HL-60 (cell line): ENCODE results near the gene ABAT.

Source experiments
- DNase-seq, 2 experiments: peaks; one replicate each; pipeline ENCODE4 v3.0.0-alpha.2; 2010 to 2020; ENCODE audit warnings: low read depth in 1 of 2, low spot score in 1 of 2
- H3K27ac ChIP-seq: fragments of 250-450 bp; sonication (Bioruptor Pico); replicated peaks from 2 replicates; pipeline ENCODE4 v1.5.1; 2020; ENCODE audit warnings: mild to moderate bottlenecking, moderate library complexity
- H3K27me3 ChIP-seq: fragments of 250-450 bp; sonication (Bioruptor Pico); 2 replicates; pipeline ENCODE4 v1.5.1; 2021; ENCODE audit warnings: mild to moderate bottlenecking, moderate library complexity; ENCODE audit not compliant: insufficient read depth, poor library complexity, severe bottlenecking
- H3K4me3 ChIP-seq: replicated peaks from 2 replicates; pipeline ENCODE4 v1.5.1; 2011; ENCODE audit warnings: mild to moderate bottlenecking, control low read depth, low read length; ENCODE audit not compliant: insufficient read depth
- GABPA ChIP-seq: IDR thresholded peaks from 2 replicates; pipeline ENCODE4 v1.6.1; 2012; ENCODE audit warnings: low read depth
- POLR2AphosphoS5 ChIP-seq: IDR thresholded peaks from 2 replicates; pipeline ENCODE4 v1.6.1; 2012; ENCODE audit warnings: low read depth
- SPI1 ChIP-seq: IDR thresholded peaks from 2 replicates; pipeline ENCODE4 v1.6.1; 2012; ENCODE audit warnings: low read depth, mild to moderate bottlenecking, borderline replicate concordance
- TF ChIP-seq, protein P1 (sequence below): IDR thresholded peaks from one replicate; pipeline ENCODE4 v1.5.1; 2011; ENCODE audit warnings: low read length, control low read depth, inconsistent platforms; ENCODE audit not compliant: insufficient read depth
- TF ChIP-seq, protein P2 (sequence below): IDR thresholded peaks from 2 replicates; pipeline ENCODE4 v1.6.1; 2012; ENCODE audit warnings: low read depth; ENCODE audit not compliant: insufficient replicate concordance

Gene ABAT

DNA sequence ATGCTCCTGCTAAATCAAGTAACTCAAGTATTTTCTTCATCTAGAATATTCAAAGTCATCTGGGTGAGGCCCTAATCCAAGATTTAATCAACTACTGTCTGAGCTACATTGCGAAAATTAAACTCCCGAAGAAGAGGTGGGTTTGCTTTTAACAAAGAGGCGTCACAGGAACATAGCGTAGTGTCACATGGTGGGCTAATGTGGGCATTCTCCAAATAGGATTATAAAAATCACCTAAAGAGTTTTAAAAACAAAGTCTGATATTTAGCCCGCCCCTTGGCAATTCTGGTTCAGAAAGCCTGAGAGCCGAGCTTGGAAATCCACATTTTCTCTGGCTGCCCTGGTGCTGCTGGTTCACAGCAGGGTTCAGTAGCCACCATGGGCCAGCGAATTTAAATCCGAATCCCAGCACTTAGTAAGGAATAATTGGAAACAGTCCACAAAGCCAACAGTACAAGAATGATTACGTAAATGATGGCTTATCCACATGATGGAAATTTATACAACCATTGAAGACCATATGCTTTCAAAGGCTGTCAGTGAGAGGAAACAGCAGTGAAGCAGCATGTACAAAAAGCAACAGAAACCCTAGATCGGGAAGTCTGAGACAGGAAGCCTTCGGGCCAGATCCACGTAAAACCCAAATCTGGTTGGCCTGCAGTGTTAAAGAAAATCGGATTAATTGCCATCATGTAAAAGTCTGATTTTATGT, 132.0 kb downstream of the ABAT start:
- no peak for DNase-seq
- H3K4me3 ChIP-seq: no peak overlapping the region
- H3K27ac ChIP-seq: no peak overlapping the region
- TF ChIP-seq POLR2AphosphoS5: no peak
- TF ChIP-seq, protein P1, sequence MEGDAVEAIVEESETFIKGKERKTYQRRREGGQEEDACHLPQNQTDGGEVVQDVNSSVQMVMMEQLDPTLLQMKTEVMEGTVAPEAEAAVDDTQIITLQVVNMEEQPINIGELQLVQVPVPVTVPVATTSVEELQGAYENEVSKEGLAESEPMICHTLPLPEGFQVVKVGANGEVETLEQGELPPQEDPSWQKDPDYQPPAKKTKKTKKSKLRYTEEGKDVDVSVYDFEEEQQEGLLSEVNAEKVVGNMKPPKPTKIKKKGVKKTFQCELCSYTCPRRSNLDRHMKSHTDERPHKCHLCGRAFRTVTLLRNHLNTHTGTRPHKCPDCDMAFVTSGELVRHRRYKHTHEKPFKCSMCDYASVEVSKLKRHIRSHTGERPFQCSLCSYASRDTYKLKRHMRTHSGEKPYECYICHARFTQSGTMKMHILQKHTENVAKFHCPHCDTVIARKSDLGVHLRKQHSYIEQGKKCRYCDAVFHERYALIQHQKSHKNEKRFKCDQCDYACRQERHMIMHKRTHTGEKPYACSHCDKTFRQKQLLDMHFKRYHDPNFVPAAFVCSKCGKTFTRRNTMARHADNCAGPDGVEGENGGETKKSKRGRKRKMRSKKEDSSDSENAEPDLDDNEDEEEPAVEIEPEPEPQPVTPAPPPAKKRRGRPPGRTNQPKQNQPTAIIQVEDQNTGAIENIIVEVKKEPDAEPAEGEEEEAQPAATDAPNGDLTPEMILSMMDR: no peak
- no peaks in the 10 kb centered on the region for H3K27me3 ChIP-seq

DNA sequence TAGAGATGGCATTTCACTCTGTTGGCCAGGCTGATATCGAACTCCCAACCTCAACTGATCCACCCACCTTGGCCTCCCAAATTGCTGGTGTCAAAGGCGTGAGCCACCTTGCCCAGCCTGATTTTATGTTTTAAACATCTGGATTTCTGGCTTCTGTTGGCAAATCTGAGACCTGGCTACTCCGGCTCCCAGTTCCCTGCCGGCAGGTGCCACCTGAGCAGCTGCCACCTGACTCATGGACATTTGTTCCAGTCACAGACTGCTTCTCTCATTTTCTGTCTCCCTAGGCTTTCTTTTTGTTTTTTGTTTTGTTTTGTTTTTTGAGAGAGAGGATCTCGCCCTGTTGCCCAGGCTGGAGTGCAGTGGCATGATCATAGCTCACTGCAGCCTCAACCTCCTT, 132.8 kb downstream of the ABAT start:
- no peak for DNase-seq
- Histone ChIP-seq H3K27me3 (no peaks in the 10 kb centered on the region), H3K27ac (no peak overlapping the region), H3K4me3 (no peak overlapping the region)
- TF ChIP-seq, protein P1: no peak
- TF ChIP-seq, protein P2, sequence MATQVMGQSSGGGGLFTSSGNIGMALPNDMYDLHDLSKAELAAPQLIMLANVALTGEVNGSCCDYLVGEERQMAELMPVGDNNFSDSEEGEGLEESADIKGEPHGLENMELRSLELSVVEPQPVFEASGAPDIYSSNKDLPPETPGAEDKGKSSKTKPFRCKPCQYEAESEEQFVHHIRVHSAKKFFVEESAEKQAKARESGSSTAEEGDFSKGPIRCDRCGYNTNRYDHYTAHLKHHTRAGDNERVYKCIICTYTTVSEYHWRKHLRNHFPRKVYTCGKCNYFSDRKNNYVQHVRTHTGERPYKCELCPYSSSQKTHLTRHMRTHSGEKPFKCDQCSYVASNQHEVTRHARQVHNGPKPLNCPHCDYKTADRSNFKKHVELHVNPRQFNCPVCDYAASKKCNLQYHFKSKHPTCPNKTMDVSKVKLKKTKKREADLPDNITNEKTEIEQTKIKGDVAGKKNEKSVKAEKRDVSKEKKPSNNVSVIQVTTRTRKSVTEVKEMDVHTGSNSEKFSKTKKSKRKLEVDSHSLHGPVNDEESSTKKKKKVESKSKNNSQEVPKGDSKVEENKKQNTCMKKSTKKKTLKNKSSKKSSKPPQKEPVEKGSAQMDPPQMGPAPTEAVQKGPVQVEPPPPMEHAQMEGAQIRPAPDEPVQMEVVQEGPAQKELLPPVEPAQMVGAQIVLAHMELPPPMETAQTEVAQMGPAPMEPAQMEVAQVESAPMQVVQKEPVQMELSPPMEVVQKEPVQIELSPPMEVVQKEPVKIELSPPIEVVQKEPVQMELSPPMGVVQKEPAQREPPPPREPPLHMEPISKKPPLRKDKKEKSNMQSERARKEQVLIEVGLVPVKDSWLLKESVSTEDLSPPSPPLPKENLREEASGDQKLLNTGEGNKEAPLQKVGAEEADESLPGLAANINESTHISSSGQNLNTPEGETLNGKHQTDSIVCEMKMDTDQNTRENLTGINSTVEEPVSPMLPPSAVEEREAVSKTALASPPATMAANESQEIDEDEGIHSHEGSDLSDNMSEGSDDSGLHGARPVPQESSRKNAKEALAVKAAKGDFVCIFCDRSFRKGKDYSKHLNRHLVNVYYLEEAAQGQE: no peak
- TF ChIP-seq SPI1 (no peak), POLR2AphosphoS5 (no peak), GABPA (no peak)

DNA sequence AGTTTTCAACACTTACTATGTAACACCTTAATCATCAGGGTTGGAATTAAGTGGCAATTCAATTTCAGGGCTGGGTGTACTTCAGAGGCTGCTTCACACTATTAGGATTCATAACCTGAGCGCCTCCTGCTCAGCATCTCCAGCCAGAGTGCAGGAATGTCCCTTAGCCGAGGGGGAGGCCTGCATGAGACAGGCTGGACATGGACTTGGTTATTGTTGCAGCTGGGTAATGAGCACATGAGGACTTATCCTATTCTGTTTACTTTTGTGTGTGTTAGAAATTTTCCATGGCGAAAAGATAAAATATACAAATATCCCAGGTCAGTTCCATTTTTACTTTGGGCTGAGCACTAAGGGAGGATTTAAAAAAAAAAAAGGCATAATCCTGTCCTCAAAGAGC, 133.6 kb downstream of the ABAT start:
- no peaks in the 10 kb centered on the region for H3K27me3 ChIP-seq
- DNase-seq: no peak
- no peak overlapping the region for H3K27ac ChIP-seq
- TF ChIP-seq GABPA: no peak
- no peak for TF ChIP-seq SPI1
- TF ChIP-seq, protein P1: no peak
- TF ChIP-seq, protein P2: no peak
- no peak for TF ChIP-seq POLR2AphosphoS5
- H3K4me3 ChIP-seq: no peak overlapping the region
